HCT116 (cell line): ENCODE data around the gene DYRK2.
"Not testable (repeated sequence)": the region's sequence is repeated elsewhere in the genome, so short reads cannot be mapped to it uniquely, and the experiment has no call there.

Experiments
- CEBPB ChIP-seq: IDR thresholded peaks from 2 replicates; pipeline ENCODE4 v1.6.1; 2012; ENCODE audit warnings: low read depth
- CTCF ChIP-seq, 3 experiments: fragments of 200-600 bp in 1 of 3; sonication (generic) in 1 of 3; IDR thresholded peaks in 2 of 3; conservative IDR thresholded peaks in 1 of 3; 2 replicates each; pipeline ENCODE4 v1.5.1; 2012 to 2017; ENCODE audit warnings: low read depth in 2 of 3, low read length in 2 of 3, antibody characterized with exemption in 1 of 3, borderline replicate concordance in 1 of 3, control low read depth in 1 of 3, mild to moderate bottlenecking in 1 of 3, mixed read lengths in 1 of 3, mixed run types in 1 of 3, moderate library complexity in 1 of 3; ENCODE audit not compliant: insufficient read depth in 1 of 3
- EGR1 ChIP-seq: IDR thresholded peaks from 2 replicates; pipeline ENCODE4 v1.6.1; 2012; ENCODE audit warnings: low read depth
- EZH2 ChIP-seq: fragments of 200-600 bp; sonication (generic); IDR thresholded peaks from 2 replicates; pipeline ENCODE4 v1.6.1; 2017; ENCODE audit warnings: antibody characterized with exemption, mixed run types
- EZH2phosphoT487 ChIP-seq: fragments of 200-600 bp; IDR thresholded peaks from 2 replicates; pipeline ENCODE4 v1.6.1; 2018; ENCODE audit warnings: antibody characterized with exemption, borderline replicate concordance
- FOSL1 ChIP-seq: IDR thresholded peaks from 2 replicates; pipeline ENCODE4 v1.6.1; 2012; ENCODE audit warnings: low read depth
- POLR2AphosphoS5 ChIP-seq: IDR thresholded peaks from 2 replicates; pipeline ENCODE4 v1.6.1; 2011; ENCODE audit warnings: mild to moderate bottlenecking, low read depth, low read length, moderate library complexity
- RAD21 ChIP-seq: IDR thresholded peaks from 2 replicates; pipeline ENCODE4 v1.6.1; 2012; ENCODE audit warnings: low read depth, mild to moderate bottlenecking
- SIN3A ChIP-seq: IDR thresholded peaks from 2 replicates; pipeline ENCODE4 v1.6.1; 2012; ENCODE audit warnings: low read depth
- TCF7L2 ChIP-seq: IDR thresholded peaks from 2 replicates; pipeline ENCODE4 v1.7.0; 2011; ENCODE audit warnings: borderline replicate concordance, inconsistent platforms; ENCODE audit not compliant: insufficient read depth, insufficient read length; ENCODE audit errors: extremely low read depth
- ZBTB33 ChIP-seq: IDR thresholded peaks from 2 replicates; pipeline ENCODE4 v1.6.1; 2011; ENCODE audit warnings: mild to moderate bottlenecking, low read length, moderate library complexity; ENCODE audit not compliant: insufficient replicate concordance; ENCODE audit errors: extremely low read depth
- ZNF274 ChIP-seq: fragments of 200-500 bp; sonication (Bioruptor generic); IDR thresholded peaks from 2 replicates; pipeline ENCODE4 v1.6.1; 2014; ENCODE audit warnings: mild to moderate bottlenecking, low read depth, low read length, inconsistent platforms
- TF ChIP-seq, protein P1 (sequence below): IDR thresholded peaks from 2 replicates; pipeline ENCODE4 v1.6.1; 2012

DNA sequence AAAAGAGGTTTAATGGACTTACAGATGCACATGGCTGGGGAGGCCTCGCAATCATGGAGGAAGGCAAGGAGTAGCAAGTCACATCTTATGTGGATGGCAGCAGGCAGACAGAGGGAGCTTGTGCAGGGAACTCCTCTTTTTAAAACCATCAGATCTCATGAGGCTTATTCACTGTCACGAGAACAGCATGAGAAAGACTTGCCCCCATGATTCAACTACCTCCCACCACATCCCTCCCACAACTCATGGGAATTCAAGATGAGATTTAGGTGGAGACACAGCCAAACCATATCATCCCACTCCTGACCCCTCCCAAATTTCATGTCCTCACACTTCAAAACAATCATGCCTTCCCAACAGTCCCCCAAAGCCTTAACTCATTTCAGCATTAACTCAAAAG is 24.0 kb downstream of the DYRK2 start:
- not testable (repeated sequence) for TF ChIP-seq CTCF (IDR thresholded peaks at IDR 0.05 in 2 of 3, conservative IDR thresholded peaks at IDR 0.05 in 1 of 3; ENCODE audit: borderline replicate concordance in 1 of 3, insufficient read depth in 1 of 3, low read depth in 2 of 3, low read length in 2 of 3); ZNF274; FOSL1; EZH2phosphoT487; EZH2; ZBTB33; SIN3A; POLR2AphosphoS5; EGR1; TCF7L2; CEBPB; RAD21
- TF ChIP-seq, protein P1, sequence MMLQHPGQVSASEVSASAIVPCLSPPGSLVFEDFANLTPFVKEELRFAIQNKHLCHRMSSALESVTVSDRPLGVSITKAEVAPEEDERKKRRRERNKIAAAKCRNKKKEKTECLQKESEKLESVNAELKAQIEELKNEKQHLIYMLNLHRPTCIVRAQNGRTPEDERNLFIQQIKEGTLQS, result not testable (repeated sequence)
